ENCODE results near the gene SNTG2. TPM values are rescaled to one million over a fixed set of nuclear protein-coding genes. Genes with fewer than 3 reads are reported as not detected.
"Not testable (repeated sequence)": the region's sequence is repeated elsewhere in the genome, so short reads cannot be mapped to it uniquely, and the experiment has no call there.

SNTG2 gene
- total RNA-seq, 1 donor = under 0.01 TPM

- no peak overlapping the region for H3K4me3 ChIP-seq (ENCODE audit: low read depth, low read length)
- DNase-seq (ENCODE audit: low read depth) = peak; percentile 7
- TF ChIP-seq, protein P1, sequence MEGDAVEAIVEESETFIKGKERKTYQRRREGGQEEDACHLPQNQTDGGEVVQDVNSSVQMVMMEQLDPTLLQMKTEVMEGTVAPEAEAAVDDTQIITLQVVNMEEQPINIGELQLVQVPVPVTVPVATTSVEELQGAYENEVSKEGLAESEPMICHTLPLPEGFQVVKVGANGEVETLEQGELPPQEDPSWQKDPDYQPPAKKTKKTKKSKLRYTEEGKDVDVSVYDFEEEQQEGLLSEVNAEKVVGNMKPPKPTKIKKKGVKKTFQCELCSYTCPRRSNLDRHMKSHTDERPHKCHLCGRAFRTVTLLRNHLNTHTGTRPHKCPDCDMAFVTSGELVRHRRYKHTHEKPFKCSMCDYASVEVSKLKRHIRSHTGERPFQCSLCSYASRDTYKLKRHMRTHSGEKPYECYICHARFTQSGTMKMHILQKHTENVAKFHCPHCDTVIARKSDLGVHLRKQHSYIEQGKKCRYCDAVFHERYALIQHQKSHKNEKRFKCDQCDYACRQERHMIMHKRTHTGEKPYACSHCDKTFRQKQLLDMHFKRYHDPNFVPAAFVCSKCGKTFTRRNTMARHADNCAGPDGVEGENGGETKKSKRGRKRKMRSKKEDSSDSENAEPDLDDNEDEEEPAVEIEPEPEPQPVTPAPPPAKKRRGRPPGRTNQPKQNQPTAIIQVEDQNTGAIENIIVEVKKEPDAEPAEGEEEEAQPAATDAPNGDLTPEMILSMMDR (IDR thresholded peaks at IDR 0.05; ENCODE audit: insufficient read depth, low read depth, low read length) = no peak
These were observed 141.4 kb downstream of the SNTG2 start for GRCh38 chr2:1091895-1092585.

DNA sequence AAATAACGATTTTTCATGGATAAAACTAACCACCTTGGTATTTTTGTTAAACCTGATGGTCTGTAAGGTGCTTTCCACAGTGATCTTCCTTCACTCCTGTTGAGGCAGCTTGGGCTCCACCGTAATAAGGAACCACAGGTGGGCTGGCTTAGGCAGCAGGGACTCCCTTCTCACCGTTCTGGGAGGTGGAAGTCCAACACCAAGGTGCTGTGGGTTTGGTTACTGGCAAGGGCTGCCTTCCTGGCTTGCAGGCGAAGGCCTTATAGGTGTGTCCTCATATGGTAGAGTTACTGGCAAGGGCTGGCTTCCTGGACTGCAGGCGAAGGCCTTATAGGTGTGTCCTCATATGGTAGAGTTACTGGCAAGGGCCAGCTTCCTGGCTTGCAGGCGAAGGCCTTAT lies 143.0 kb downstream of the SNTG2 start:
- not testable (repeated sequence) for H3K4me3 ChIP-seq (ENCODE audit: low read depth, low read length); DNase-seq (ENCODE audit: low read depth)

GRCh38 chr2:1097101-1097500 lies 146.5 kb downstream of the SNTG2 start:
- DNase-seq (ENCODE audit: low read depth) = no peak
- no peak overlapping the region for H3K4me3 ChIP-seq (ENCODE audit: low read depth, low read length)
- TF ChIP-seq, protein P1 (IDR thresholded peaks at IDR 0.05; ENCODE audit: insufficient read depth, low read depth, low read length) = no peak

DNA sequence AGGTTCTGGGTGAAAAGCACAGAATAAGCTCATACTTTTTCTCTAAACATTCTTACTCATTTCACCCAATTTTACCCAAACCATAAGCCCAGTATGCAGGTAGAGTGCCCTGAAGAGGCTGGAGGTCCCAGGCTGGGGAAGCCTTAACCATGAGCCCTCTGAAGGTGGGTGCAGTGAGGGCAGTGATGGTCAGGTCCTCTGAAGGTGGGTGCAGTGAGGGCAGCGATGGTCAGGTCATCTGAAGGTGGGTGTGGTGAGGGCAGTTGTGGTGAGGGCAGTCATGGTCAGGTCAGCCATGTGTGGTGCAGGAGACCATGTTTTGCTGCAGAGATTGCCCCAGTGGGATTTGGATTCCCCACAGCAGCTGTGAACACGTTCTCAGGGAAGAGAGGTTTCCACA lies 148.8 kb downstream of the SNTG2 start:
- no peak for DNase-seq (ENCODE audit: low read depth)
- TF ChIP-seq, protein P1 (IDR thresholded peaks at IDR 0.05; ENCODE audit: insufficient read depth, low read depth, low read length) = no peak
- H3K4me3 ChIP-seq (ENCODE audit: low read depth, low read length) = no peak overlapping the region

DNA sequence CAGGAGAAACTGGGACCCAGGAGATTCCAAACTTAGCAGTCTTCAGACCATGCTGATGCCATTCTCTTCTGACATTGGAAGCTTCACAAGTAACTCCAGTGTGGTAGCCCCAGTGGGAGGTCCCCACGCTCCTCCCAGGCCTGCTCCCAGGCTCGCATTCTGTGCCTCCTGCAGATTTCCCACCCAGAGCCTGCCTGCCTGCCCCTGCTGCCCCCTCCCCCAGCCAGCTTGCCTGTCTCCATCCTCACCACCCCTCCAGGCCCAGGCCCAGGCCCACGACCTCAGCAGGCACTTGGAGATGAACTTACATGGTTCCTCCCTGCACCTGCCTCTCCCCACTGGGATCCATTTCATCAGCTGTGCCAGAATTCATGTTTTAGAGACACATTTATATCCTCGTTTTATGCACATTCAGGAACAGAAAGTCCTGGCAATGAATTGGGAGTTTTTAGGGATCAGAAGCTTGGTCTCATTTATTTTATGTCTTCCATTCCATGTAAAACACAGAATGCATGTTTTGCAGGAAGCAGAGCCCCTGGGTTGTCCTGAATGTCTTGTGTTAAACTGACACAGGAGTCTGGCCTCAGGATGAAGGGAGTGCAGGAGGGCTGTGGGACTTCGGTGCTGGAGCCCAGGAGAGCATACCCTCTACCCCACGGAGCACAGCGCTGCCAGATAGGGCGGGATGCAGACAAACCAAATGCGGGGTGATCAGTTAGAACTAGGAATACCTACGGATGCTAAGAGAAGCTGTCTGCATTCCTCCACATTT lies 150.5 kb downstream of the SNTG2 start:
- H3K4me3 ChIP-seq (ENCODE audit: low read depth, low read length) = no peak overlapping the region
- no peak for DNase-seq (ENCODE audit: low read depth)
- TF ChIP-seq, protein P1 (IDR thresholded peaks at IDR 0.05; ENCODE audit: insufficient read depth, low read depth, low read length) = no peak

GRCh38 chr2:1101982-1102590 lies 151.4 kb downstream of the SNTG2 start:
- H3K4me3 ChIP-seq (ENCODE audit: low read depth, low read length) = no peak overlapping the region
- DNase-seq (ENCODE audit: low read depth) = no peak
- TF ChIP-seq, protein P1 (IDR thresholded peaks at IDR 0.05; ENCODE audit: insufficient read depth, low read depth, low read length) = no peak

DNA sequence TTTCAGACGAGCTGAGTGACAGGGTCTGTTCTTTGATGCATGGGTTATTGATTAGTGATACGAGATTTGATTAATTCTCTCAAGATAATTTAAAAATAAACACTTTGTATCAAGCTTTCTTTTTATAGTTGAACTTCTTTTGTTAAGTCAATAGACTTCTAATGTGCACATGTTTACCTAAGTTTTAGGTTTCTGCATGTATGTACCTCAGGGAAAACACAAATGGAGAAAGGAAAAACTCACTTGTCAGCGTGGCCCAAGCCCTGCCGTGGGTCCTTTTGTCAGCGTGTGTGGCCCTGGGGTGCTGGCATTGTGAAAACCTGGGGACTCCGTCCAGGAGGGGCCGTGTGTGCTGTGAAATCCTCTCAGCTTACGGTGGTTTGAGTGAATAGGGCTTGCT lies 153.7 kb downstream of the SNTG2 start:
- DNase-seq (ENCODE audit: low read depth) = no peak
- TF ChIP-seq, protein P1 (IDR thresholded peaks at IDR 0.05; ENCODE audit: insufficient read depth, low read depth, low read length) = no peak
- no peak overlapping the region for H3K4me3 ChIP-seq (ENCODE audit: low read depth, low read length)

DNA sequence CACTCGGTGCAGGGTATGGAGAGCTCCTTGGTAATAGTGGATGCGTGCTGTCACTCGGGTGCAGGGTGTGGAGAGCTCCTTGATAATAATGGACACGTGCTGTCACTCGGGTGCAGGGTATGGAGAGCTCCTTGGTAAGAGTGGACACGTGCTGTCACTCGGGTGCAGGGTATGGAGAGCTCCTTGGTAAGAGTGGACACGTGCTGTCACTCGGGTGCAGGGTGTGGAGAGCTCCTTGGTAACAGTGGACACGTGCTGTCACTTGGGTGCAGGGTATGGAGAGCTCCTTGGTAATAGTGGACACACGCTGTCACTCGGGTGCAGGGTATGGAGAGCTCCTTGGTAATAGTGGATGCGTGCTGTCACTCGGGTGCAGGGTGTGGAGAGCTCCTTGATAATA lies 155.7 kb downstream of the SNTG2 start:
- not testable (repeated sequence) for H3K4me3 ChIP-seq (ENCODE audit: low read depth, low read length); DNase-seq (ENCODE audit: low read depth)
